DOHH2 (cell line): Measurements from ENCODE around the gene SLX4.

Experiments used
- H3F3A ChIP-seq: fragments of 200-600 bp; sonication (generic), shearing (Covaris generic); 2 replicates; pipeline ENCODE4 v1.6.0; 2016; ENCODE audit warnings: antibody characterized with exemption, mild to moderate bottlenecking; ENCODE audit not compliant: control insufficient read depth, insufficient read depth
- H3K27ac ChIP-seq: fragments of 200-600 bp; sonication (generic); 2 replicates; pipeline ENCODE4 v1.5.1; 2014; ENCODE audit warnings: low read depth, mild to moderate bottlenecking, low read length, moderate library complexity
- H3K27me3 ChIP-seq: fragments of 200-600 bp; sonication (generic); 2 replicates; pipeline ENCODE4 v1.6.1; 2014; ENCODE audit warnings: mild to moderate bottlenecking, low read length, mixed read lengths; ENCODE audit not compliant: control insufficient read depth
- H3K36me3 ChIP-seq: fragments of 200-600 bp; sonication (generic); 2 replicates; pipeline ENCODE4 v1.6.1; 2014; ENCODE audit warnings: mild to moderate bottlenecking, low read length, moderate library complexity, mixed read lengths; ENCODE audit not compliant: control insufficient read depth
- H3K4me1 ChIP-seq: fragments of 200-600 bp; sonication (generic); 2 replicates; pipeline ENCODE4 v1.6.1; 2014; ENCODE audit warnings: mild to moderate bottlenecking, low read length, mixed read lengths; ENCODE audit not compliant: control insufficient read depth
- H3K4me2 ChIP-seq: fragments of 200-600 bp; sonication (generic); 2 replicates; pipeline ENCODE4 v1.6.0; 2014; ENCODE audit warnings: mild to moderate bottlenecking, low read length, moderate library complexity
- H3K4me3 ChIP-seq: fragments of 200-600 bp; sonication (generic); 2 replicates; pipeline ENCODE4 v1.5.1; 2014; ENCODE audit warnings: mild to moderate bottlenecking, low read length, mixed read lengths
- H3K79me2 ChIP-seq: fragments of 200-600 bp; sonication (generic); 2 replicates; pipeline ENCODE4 v1.6.1; 2014; ENCODE audit warnings: mild to moderate bottlenecking, low read length, mixed read lengths; ENCODE audit not compliant: control insufficient read depth
- H3K9me2 ChIP-seq: fragments of 200-600 bp; sonication (generic); replicated peaks from 2 replicates; pipeline ENCODE4 v1.6.1; 2014; ENCODE audit warnings: mild to moderate bottlenecking, low read length, mixed read lengths; ENCODE audit not compliant: control insufficient read depth
- H3K9me3 ChIP-seq: fragments of 200-600 bp; sonication (generic); 2 replicates; pipeline ENCODE4 v1.6.1; 2014; ENCODE audit warnings: antibody characterized with exemption, low read length, mixed read lengths; ENCODE audit not compliant: control insufficient read depth, insufficient read depth
- H4K20me1 ChIP-seq: fragments of 200-600 bp; sonication (generic); 2 replicates; pipeline ENCODE4 v1.6.0; 2014; ENCODE audit warnings: low read depth, mild to moderate bottlenecking, antibody characterized with exemption, low read length, moderate library complexity; ENCODE audit not compliant: control insufficient read depth, insufficient read depth
- CTCF ChIP-seq: fragments of 200-600 bp; sonication (generic); IDR thresholded peaks from one replicate; pipeline ENCODE4 v1.5.1; 2014; ENCODE audit warnings: antibody characterized with exemption, mild to moderate bottlenecking, low read depth, low read length; ENCODE audit not compliant: poor library complexity, severe bottlenecking
- EZH2phosphoT487 ChIP-seq: fragments of 200-600 bp; sonication (generic); IDR thresholded peaks from 2 replicates; pipeline ENCODE4 v1.6.1; 2017; ENCODE audit warnings: borderline replicate concordance, mild to moderate bottlenecking, antibody characterized with exemption, low read length, moderate library complexity, mixed read lengths

The SLX4 gene

GRCh38 chr16:3602320-3602653 is 9.1 kb downstream of the SLX4 start:
- no peak overlapping the region for H3K27ac ChIP-seq
- no peaks in the 10 kb centered on the region for H3K9me2 ChIP-seq
- TF ChIP-seq EZH2phosphoT487, result no peak
- TF ChIP-seq CTCF, result no peak
- H3K36me3 ChIP-seq, result peaks cover 84% of the 10 kb centered on the region
- H3K4me2 ChIP-seq, result no peak overlapping the region
- no peak overlapping the region for H3K4me3 ChIP-seq
- no peaks in the 10 kb centered on the region for H3K27me3 ChIP-seq
- H3K79me2 ChIP-seq, result peaks cover 13% of the 10 kb centered on the region
- peaks cover 4% of the 10 kb centered on the region; the same call in 1 of the 2 replicates for H3F3A ChIP-seq
- peaks cover 4% of the 10 kb centered on the region; the same call in 1 of the 2 replicates for H3K9me3 ChIP-seq
- H4K20me1 ChIP-seq, result no peaks in the 10 kb centered on the region
- H3K4me1 ChIP-seq, result peaks cover 14% of the 10 kb centered on the region

- peaks cover 4% of the 10 kb centered on the region; the same call in 1 of the 2 replicates for H3K9me3 ChIP-seq
- H3K36me3 ChIP-seq, result peaks cover 85% of the 10 kb centered on the region
- H3K4me3 ChIP-seq, result no peak overlapping the region
- peaks cover 3% of the 10 kb centered on the region; the same call in 1 of the 2 replicates for H3F3A ChIP-seq
- no peak overlapping the region for H3K4me2 ChIP-seq
- H3K79me2 ChIP-seq, result peaks cover 8% of the 10 kb centered on the region
- H3K4me1 ChIP-seq, result peaks cover 9% of the 10 kb centered on the region
- H3K9me2 ChIP-seq, result no peaks in the 10 kb centered on the region
- H3K27ac ChIP-seq, result no peak overlapping the region
- H3K27me3 ChIP-seq, result no peaks in the 10 kb centered on the region
- TF ChIP-seq EZH2phosphoT487, result no peak
- TF ChIP-seq CTCF, result no peak
- H4K20me1 ChIP-seq, result no peaks in the 10 kb centered on the region
Measured at GRCh38 chr16:3601614-3602319, 9.6 kb downstream of the SLX4 start.

- no peaks in the 10 kb centered on the region for H4K20me1 ChIP-seq
- H3K27me3 ChIP-seq, result no peaks in the 10 kb centered on the region
- TF ChIP-seq CTCF (no peak), EZH2phosphoT487 (no peak)
- no peaks in the 10 kb centered on the region for H3K9me2 ChIP-seq
- no peak overlapping the region for H3K4me3 ChIP-seq
- H3K4me1 ChIP-seq, result no peaks in the 10 kb centered on the region
- H3K79me2 ChIP-seq, result no peaks in the 10 kb centered on the region
- no peak overlapping the region for H3K4me2 ChIP-seq
- H3K36me3 ChIP-seq, result peaks cover 89% of the 10 kb centered on the region
- no peak overlapping the region for H3K27ac ChIP-seq
- H3K9me3 ChIP-seq, result peaks cover 4% of the 10 kb centered on the region; the same call in 1 of the 2 replicates
- H3F3A ChIP-seq, result no peaks in the 10 kb centered on the region
Measured at GRCh38 chr16:3599922-3600321, 11.5 kb downstream of the SLX4 start.
